GM12878 (cell line): ENCODE measurements around the gene CXCL14. TPM values are rescaled to one million over a fixed set of nuclear protein-coding genes. Genes with fewer than 3 reads are reported as not detected.

Experiments used
- ATAC-seq: fragments of 200-7000 bp; cut with Tn5 transposase; 3 replicates; pipeline ENCODE4 v1.9.1; 2020; ENCODE audit warnings: mild to moderate bottlenecking, moderate library complexity
- BruUV-seq: library from RNA; stranded (reverse); fragments of 400-500 nt; replicated peaks from 2 replicates; lab custom pipeline; 2021; lab: Mats Ljungman, UMichigan
- CTCF ChIA-PET: fragments of 300-600 bp; sonication (Branson Sonifier 250); formaldehyde crosslinking; extraction: SDS; loops from one replicate; lab custom pipeline; 2021; ENCODE audit warnings: inconsistent platforms; lab: Yijun Ruan, JAX
- POLR2A ChIA-PET: fragments of 350-600 bp; formaldehyde crosslinking; extraction: SDS; loops from one replicate; lab custom pipeline; 2021; ENCODE audit warnings: inconsistent platforms; lab: Charles Lee
- RAD21 ChIA-PET: fragments of 300-600 bp; sonication (Branson Sonifier 250); formaldehyde crosslinking; loops from one replicate; lab custom pipeline; 2023; ENCODE audit warnings: antibody characterized with exemption; ENCODE audit not compliant: unreplicated experiment; lab: Charles Lee
- SMC1A ChIA-PET: fragments of 300-600 bp; sonication (Branson Sonifier 250); formaldehyde crosslinking; loops from one replicate; lab custom pipeline; 2023; ENCODE audit not compliant: unreplicated experiment, uncharacterized antibody; lab: Charles Lee
- DNase-seq: peaks from one replicate; pipeline ENCODE4 v3.0.0-alpha.2; 2011; ENCODE audit warnings: low read depth, low spot score
- FAIRE-seq: peaks from 3 replicates; lab custom pipeline; 2011; peaks lifted over from hg19 to GRCh38; lab: Jason Lieb, UNC
- H2AFZ ChIP-seq: 2 replicates; pipeline ENCODE4 v1.6.0; 2011; ENCODE audit warnings: low read depth, low read length, control low read depth; ENCODE audit not compliant: control insufficient read depth
- H3K27ac ChIP-seq: 2 replicates; pipeline ENCODE4 v1.5.1; 2011; ENCODE audit warnings: control low read depth; ENCODE audit not compliant: control insufficient read depth, insufficient read depth
- H3K27me3 ChIP-seq, 2 experiments: replicated peaks in 1 of 2; 2 replicates each; pipeline versions ENCODE4 v1.6.0 to v1.6.1; 2011; ENCODE audit warnings: low read length in 1 of 2; ENCODE audit not compliant: control insufficient read depth in 2 of 2, insufficient read depth in 2 of 2
- H3K36me3 ChIP-seq, 2 experiments: 2 replicates each; pipeline ENCODE4 v1.5.1; 2011; ENCODE audit warnings: low read length in 1 of 2; ENCODE audit not compliant: control insufficient read depth in 2 of 2, insufficient read depth in 2 of 2
- H3K4me1 ChIP-seq: 2 replicates; pipeline ENCODE4 v1.6.1; 2011; ENCODE audit warnings: mild to moderate bottlenecking, low read length, moderate library complexity, mixed read lengths; ENCODE audit not compliant: control insufficient read depth, insufficient read depth
- H3K4me2 ChIP-seq: 2 replicates; pipeline ENCODE4 v1.6.0; 2011; ENCODE audit warnings: control low read depth; ENCODE audit not compliant: control insufficient read depth, insufficient read depth
- H3K4me3 ChIP-seq: fragments of 200-600 bp; sonication (generic); 2 replicates; pipeline ENCODE4 v1.5.1; 2016
- H3K79me2 ChIP-seq: 2 replicates; pipeline ENCODE4 v1.6.0; 2011; ENCODE audit warnings: low read length; ENCODE audit not compliant: control insufficient read depth, insufficient read depth
- H3K9ac ChIP-seq: 2 replicates; pipeline ENCODE4 v1.8.0; 2011; ENCODE audit warnings: low read length, control low read depth, mixed read lengths; ENCODE audit not compliant: control insufficient read depth, insufficient read depth
- H3K9me3 ChIP-seq: replicated peaks from 3 replicates; pipeline ENCODE4 v1.5.1; 2011; ENCODE audit warnings: mild to moderate bottlenecking, low read length; ENCODE audit not compliant: control insufficient read depth, insufficient read depth
- H4K20me1 ChIP-seq: 2 replicates; pipeline ENCODE4 v1.6.0; 2011; ENCODE audit not compliant: control insufficient read depth, insufficient read depth
- ATF7 ChIP-seq: fragments of 450-650 bp; IDR thresholded peaks from 2 replicates; pipeline ENCODE4 v1.6.1; 2016; ENCODE audit warnings: low read depth, mild to moderate bottlenecking
- ETV6 ChIP-seq, 2 experiments: fragments of 450-650 bp in 1 of 2; IDR thresholded peaks in 1 of 2; conservative IDR thresholded peaks in 1 of 2; 2 replicates each; pipeline ENCODE4 v1.6.1; 2014; ENCODE audit warnings: antibody characterized with exemption in 1 of 2, borderline replicate concordance in 1 of 2, low read depth in 1 of 2, mild to moderate bottlenecking in 1 of 2, moderate library complexity in 1 of 2
- POLR2A ChIP-seq: IDR thresholded peaks from 2 replicates; pipeline ENCODE4 v1.6.1; 2011; ENCODE audit warnings: low read depth, mild to moderate bottlenecking, low read length
- SMC3 ChIP-seq: IDR thresholded peaks from 2 replicates; pipeline ENCODE4 v1.6.1; 2011; ENCODE audit warnings: low read length, improper control_type of control experiment, borderline replicate concordance
- SREBF2 ChIP-seq: IDR thresholded peaks from 2 replicates; pipeline ENCODE4 v1.6.1; 2012; ENCODE audit warnings: mild to moderate bottlenecking, low read length
- YY1 ChIP-seq: IDR thresholded peaks from 2 replicates; pipeline ENCODE4 v1.6.1; 2011; ENCODE audit warnings: low read depth, mild to moderate bottlenecking, low read length
- ZBED1 ChIP-seq: IDR thresholded peaks from 2 replicates; pipeline ENCODE4 v1.6.1; 2016; ENCODE audit warnings: borderline replicate concordance
- ZBTB4 ChIP-seq: fragments of 450-650 bp; formaldehyde crosslinking; IDR thresholded peaks from 2 replicates; pipeline ENCODE4 v1.4.0; 2022; ENCODE audit warnings: mild to moderate bottlenecking, moderate library complexity
- WGBS: methylation state at CpG from one replicate; pipeline ENCODE4 v1.1.6; 2016; ENCODE audit warnings: low lambda C conversion rate; ENCODE audit not compliant: insufficient replicate concordance, insufficient coverage; ENCODE audit errors: missing lambda C conversion rate; 5-methylcytosine and 5-hydroxymethylcytosine counted together
- in situ Hi-C: fragments of 300-500 bp; cut with MboI; formaldehyde crosslinking; loops from 9 replicates; pipeline ENCODE4 v1.14.3; 2018; ENCODE audit warnings: mixed read lengths
- intact Hi-C: fragments of 100-400 bp; cut with micrococcal nuclease; formaldehyde crosslinking; loops from one replicate; pipeline ENCODE4 v1.14.2; 2022; ENCODE audit not compliant: unreplicated experiment
- polyA plus RNA-seq, 11 experiments: library from polyadenylated mRNA; depleted of rRNA in 4 of 11; unstranded in 6 of 11; stranded (reverse) in 5 of 11; fragments of >200 nt; fragmentation: Nextera tagmentation in 4 of 11; fragmentation: Illumina TruSeq in 1 of 11; extraction: Ambion mirVana in 4 of 11; extraction: Trizol in 1 of 11; gene quantifications; 1 replicate in 1 of 11; 2 replicates in 10 of 11; pipeline versions ENCODE4 v1.2.1 to v1.2.3, GENCODE V29; 2011 to 2016; ENCODE audit warnings: inconsistent platforms in 2 of 11, missing spikeins in 2 of 11, low read depth in 1 of 11
- total RNA-seq, 4 experiments: library from RNA; depleted of rRNA in 3 of 4; stranded (reverse); fragments of >200 nt in 3 of 4; fragmentation: Illumina TruSeq in 1 of 4; extraction: Trizol in 1 of 4; gene quantifications; 2 replicates each; pipeline versions ENCODE4 v1.2.1 to v1.2.3, GENCODE V29; 2013 to 2021

The CXCL14 gene
- total and polyA plus RNA-seq, 10 of the 15 experiments (the other 5 are each of a cell fraction or from before 2014, with no cell fraction given), result 0.05 TPM; not detected in 9

GRCh38 chr5:135535820-135536801 lies 42.7 kb downstream of the CXCL14 start, which contains the start of gene NEUROG1:
Gene NEUROG1, minus strand, starts transcription at chr5:135535964. Its CDS starts 274 bp downstream, at chr5:135535690.
- no peaks in the 10 kb centered on the region for H3K36me3 ChIP-seq
- ChIA-PET RAD21 (no interaction called here), SMC1A (no interaction called here), POLR2A (no interaction called here), CTCF (no interaction called here)
- H3K27me3 ChIP-seq, result peaks cover 9 to 11% of the 10 kb centered on the region in 2 experiments
- no TSS peak for BruUV-seq
- WGBS, result 21% methylated on average over 29 of the region's 74 CpGs
- ATAC-seq (no peak), FAIRE-seq (no peak), DNase-seq (no peak)
- H2AFZ ChIP-seq, result no peak within 1 kb of the TSS
- no peak within 1 kb of the TSS for H3K9ac ChIP-seq
- H3K4me2 ChIP-seq, result no peak within 1 kb of the TSS
- in situ Hi-C loops (no loop called here), intact Hi-C loops (no loop called here)
- H3K79me2 ChIP-seq, result no peaks in the 10 kb centered on the region
- no peaks in the 10 kb centered on the region for H4K20me1 ChIP-seq
- no peak within 1 kb of the TSS for H3K4me3 ChIP-seq
- H3K4me1 ChIP-seq, result no peaks in the 10 kb centered on the region
- no peak within 1 kb of the TSS for H3K27ac ChIP-seq
- TF ChIP-seq ZBTB4 (CRISPR knock-in tag), result no peak
- TF ChIP-seq ZBED1, result no peak
- no peak for TF ChIP-seq SREBF2
- no peak for TF ChIP-seq POLR2A
- TF ChIP-seq ATF7, result no peak
- TF ChIP-seq YY1, result no peak
- no peak for TF ChIP-seq ETV6 (conservative IDR thresholded peaks at IDR 0.05 in 1 of 2, IDR thresholded peaks at IDR 0.05 in 1 of 2; ENCODE audit: borderline replicate concordance in 1 of 2, low read depth in 1 of 2)
- no peak for TF ChIP-seq SMC3
- no peaks in the 10 kb centered on the region; the same call in 2 of the 3 replicates for H3K9me3 ChIP-seq
